HG03457 (cell line): ENCODE measurements around the gene RAC2.

Experiments
- ATAC-seq: cut with Tn5 transposase; IDR thresholded peaks from one replicate; pipeline ENCODE4 v1.9.1; 2021; ENCODE audit warnings: moderate number of reproducible peaks; ENCODE audit not compliant: unreplicated experiment

Gene RAC2

GRCh38 chr22:37276776-37277175 is 32.7 kb upstream of the RAC2 start:
- no peak for ATAC-seq

GRCh38 chr22:37275622-37276021 is 31.6 kb upstream of the RAC2 start:
- ATAC-seq, result no peak

DNA sequence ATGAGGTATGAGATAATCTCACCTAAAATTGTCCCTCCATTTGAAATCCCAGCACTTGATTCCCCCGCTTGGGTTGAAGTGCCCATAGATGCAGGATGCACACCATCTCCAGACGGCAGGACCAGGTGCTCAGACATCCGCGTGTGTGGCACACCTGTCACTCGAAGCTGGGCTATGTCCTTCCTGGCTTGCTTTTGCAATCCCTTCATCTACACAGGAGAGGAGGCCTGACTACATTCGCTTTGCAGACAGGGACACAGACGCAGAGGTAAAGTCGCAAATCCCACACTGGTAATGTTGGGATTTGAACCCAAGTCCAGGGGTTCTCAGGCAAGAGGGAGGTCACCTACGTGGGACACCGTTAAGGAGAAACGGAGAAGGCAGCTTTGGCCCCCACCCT is 31.1 kb upstream of the RAC2 start:
- ATAC-seq, result no peak

- ATAC-seq, result no peak
Observed at GRCh38 chr22:37274380-37274862, 30.4 kb upstream of the RAC2 start.

GRCh38 chr22:37273846-37274225 is 29.8 kb upstream of the RAC2 start:
- no peak for ATAC-seq

- no peak for ATAC-seq
Observed at GRCh38 chr22:37273126-37273845, 29.2 kb upstream of the RAC2 start.

- ATAC-seq, result no peak
Observed at GRCh38 chr22:37270928-37271650, 27.0 kb upstream of the RAC2 start.

- no peak for ATAC-seq
Observed at GRCh38 chr22:37269936-37270678, 26.0 kb upstream of the RAC2 start.

GRCh38 chr22:37267661-37268413 is 23.8 kb upstream of the RAC2 start:
- ATAC-seq, result no peak

GRCh38 chr22:37267135-37267587 is 23.1 kb upstream of the RAC2 start:
- peak; percentile 64 for ATAC-seq

DNA sequence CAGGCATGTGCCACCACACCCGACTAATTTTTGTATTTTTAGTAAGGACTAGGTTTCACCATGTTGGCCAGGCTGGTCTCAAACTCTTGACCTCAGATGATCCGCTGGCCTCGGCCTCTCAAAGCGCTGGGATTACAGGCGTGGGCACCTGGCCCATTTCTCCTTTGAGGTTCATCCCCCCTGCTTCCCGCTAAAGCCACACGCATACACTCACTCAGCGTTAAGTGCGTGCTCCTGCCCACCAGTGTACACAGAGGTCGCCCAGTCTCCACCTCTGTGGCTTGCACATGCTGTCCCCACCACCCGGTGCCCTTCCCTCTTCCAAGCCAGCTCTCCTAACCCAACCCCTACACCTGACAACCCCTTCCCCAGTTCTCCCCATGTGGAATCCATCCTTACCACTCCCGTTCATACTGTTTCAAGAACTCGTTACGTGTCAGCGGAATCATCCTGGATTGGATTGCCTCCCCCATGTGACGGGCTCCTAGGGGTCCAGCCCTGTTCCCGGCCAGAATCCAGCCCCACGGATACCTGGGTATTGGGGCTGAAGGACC is 22.6 kb upstream of the RAC2 start:
- no peak for ATAC-seq

GRCh38 chr22:37263966-37264887 is 20.2 kb upstream of the RAC2 start:
- no peak for ATAC-seq

- no peak for ATAC-seq
Observed at GRCh38 chr22:37262346-37262745, 18.3 kb upstream of the RAC2 start.

DNA sequence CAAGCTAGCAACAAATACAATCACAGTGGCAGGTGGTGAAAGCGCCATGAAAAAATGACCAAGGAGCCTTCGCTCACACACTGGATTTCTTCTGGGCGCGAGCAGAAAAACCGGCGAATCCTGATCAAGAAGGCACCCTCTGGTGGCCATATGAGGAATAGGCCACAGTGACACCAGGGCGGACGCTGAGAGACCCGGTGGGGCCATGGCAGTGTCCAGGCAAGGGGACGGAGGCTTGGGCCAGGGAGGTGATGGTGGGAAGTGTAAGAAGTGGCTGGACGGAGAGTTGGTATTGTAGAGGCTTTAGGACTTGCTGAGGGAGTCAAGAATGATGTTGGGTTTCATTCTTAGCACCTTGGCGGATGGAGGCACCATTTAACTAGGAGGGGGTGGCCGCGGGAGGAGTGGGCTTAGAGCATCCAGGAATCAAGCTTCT is 16.9 kb upstream of the RAC2 start:
- ATAC-seq, result no peak

DNA sequence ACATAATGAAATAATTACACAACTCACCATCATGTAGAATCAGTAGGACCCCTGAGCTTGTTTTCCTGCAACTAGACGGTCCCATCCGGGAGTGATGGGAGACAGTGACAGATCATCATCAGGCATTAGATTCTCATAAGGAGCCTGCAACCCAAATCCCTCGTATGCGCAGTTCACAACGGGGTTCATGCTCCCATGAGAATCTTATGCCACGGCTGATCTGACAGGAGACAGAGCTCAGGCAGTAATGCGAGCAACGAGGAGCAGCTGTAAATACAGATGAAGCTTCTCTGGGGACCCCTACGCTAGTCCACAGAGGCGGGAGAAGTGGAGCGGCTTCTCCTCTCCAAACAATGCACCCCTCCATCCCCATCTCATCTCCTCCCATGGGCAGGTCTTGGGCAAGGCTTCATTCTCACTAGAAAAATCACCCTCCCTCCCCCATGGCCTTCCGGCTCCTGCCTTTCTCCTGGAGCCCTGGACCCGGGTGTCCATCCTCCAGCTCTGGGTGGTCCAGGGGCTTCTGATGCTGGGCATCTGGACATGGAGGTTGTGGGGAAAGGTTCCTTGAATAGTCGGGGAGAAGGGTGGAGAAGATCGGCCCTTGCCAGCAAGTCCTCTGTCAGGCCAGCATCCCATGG is 16.2 kb upstream of the RAC2 start:
- no peak for ATAC-seq

GRCh38 chr22:37259540-37260029 is 15.5 kb upstream of the RAC2 start:
- no peak for ATAC-seq

DNA sequence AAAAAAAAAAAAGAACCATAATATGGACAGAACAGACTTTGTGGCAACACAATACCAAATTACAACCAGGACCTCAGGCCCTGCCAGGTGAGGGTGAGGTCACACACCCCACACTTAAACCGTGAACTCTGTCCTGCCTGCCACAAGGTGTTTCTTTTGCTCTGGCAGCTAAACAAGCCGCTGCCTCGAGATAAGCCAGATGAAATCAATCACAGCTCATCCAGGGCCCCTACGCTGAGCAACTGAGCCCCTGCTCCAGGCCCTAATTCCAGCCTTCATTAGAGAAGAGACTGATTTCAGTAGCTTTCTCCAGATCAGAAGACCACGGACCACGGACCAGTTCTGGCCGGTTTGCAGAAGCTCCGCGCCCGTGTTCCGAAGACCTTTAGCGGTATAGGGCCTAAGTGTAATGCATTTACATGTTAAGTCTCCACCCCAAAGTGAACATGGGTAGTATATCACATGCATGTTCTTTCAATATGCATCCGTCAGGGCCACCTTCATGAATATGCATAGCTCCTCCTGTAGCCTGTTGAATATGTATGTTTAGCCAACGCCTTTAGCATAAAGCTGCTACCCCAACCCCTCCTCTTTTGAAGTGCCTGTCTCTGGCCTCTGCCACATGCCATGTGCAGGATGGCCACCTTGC is 14.8 kb upstream of the RAC2 start:
- no peak for ATAC-seq

- ATAC-seq, result no peak
Observed at GRCh38 chr22:37258005-37258752, 14.1 kb upstream of the RAC2 start.
